Gastrocnemius medialis (tissue), 4 donors: ENCODE results near the gene ARL13A. TPM values are rescaled to one million over a fixed set of nuclear protein-coding genes. Genes with fewer than 3 reads are reported as not detected.

ENCODE experiments used
- ATAC-seq, 2 donors: fragments of 150-250 bp; one replicate each; pipeline ENCODE4 v1.9.1; 2016
- DNase-seq, 2 donors: peaks; one replicate each; pipeline ENCODE4 v3.0.0-alpha.2; 2019
- H3K27ac ChIP-seq, 4 donors: fragments of 200-600 bp; sonication (generic); 1 replicate in 1 of 4; 2 replicates in 3 of 4; pipeline ENCODE4 v1.5.1; 2016 to 2018; ENCODE audit warnings: mild to moderate bottlenecking in 2 of 4, moderate library complexity in 1 of 4
- H3K27me3 ChIP-seq, 3 donors: fragments of 200-600 bp; sonication (generic) in 2 of 3; 1 replicate in 1 of 3; 2 replicates in 2 of 3; pipeline versions ENCODE4 v1.5.1 to v1.6.0; 2016 to 2019; ENCODE audit warnings: mild to moderate bottlenecking in 1 of 3, moderate library complexity in 1 of 3
- H3K36me3 ChIP-seq, 2 donors: fragments of 200-600 bp; sonication (generic) in 1 of 2; one replicate each; pipeline ENCODE4 v1.5.1; 2017 to 2018
- H3K4me1 ChIP-seq, 2 donors: fragments of 200-600 bp; sonication (generic) in 1 of 2; one replicate each; pipeline ENCODE4 v1.5.1; 2016 to 2017; ENCODE audit warnings: mild to moderate bottlenecking in 2 of 2
- H3K4me3 ChIP-seq, 4 donors: fragments of 200-600 bp; sonication (generic) in 3 of 4; 1 replicate in 1 of 4; 2 replicates in 3 of 4; pipeline ENCODE4 v1.5.1; 2016 to 2019; ENCODE audit warnings: mild to moderate bottlenecking in 2 of 4
- H3K9me3 ChIP-seq, 3 donors: fragments of 200-600 bp; sonication (generic) in 2 of 3; 1 replicate in 1 of 3; 2 replicates in 2 of 3; pipeline ENCODE4 v1.5.1; 2016 to 2019
- POLR2A ChIP-seq, 2 donors: fragments of 450-650 bp; IDR thresholded peaks; one replicate each; pipeline ENCODE4 v1.6.1; 2017; ENCODE audit warnings: antibody characterized with exemption in 2 of 2, mild to moderate bottlenecking in 2 of 2, moderate library complexity in 2 of 2
- in situ Hi-C, 4 donors: fragments of 200-750 bp; cut with MboI; loops; one replicate each; pipeline versions ENCODE4 v1.15.0 to v1.8.0; 2017; ENCODE audit warnings: low sequenced_read_pairs in 4 of 4
- intact Hi-C: fragments of 100-400 bp; cut with DNase I; formaldehyde crosslinking; loops from one replicate; pipeline ENCODE4 v1.15.1; 2023; ENCODE audit warnings: low total_unique reads
- total RNA-seq, 4 donors: library from RNA; depleted of rRNA; stranded (reverse); fragments of >200 nt; gene quantifications; one replicate each; pipeline versions ENCODE4 v1.1.0 to v1.2.3, GENCODE V29; 2016
- TF ChIP-seq, protein P1 (sequence below), 5 experiments: fragments of 450-650 bp in 3 of 5; fragments of 200-600 bp in 2 of 5; sonication (generic) in 2 of 5; IDR thresholded peaks in 4 of 5; conservative IDR thresholded peaks in 1 of 5; 1 replicate in 4 of 5; 2 replicates in 1 of 5; pipeline ENCODE4 v1.5.1; 2016 to 2019; ENCODE audit warnings: antibody characterized with exemption in 5 of 5, mild to moderate bottlenecking in 3 of 5, moderate library complexity in 3 of 5

The ARL13A gene
- total RNA-seq, 4 donors from 2014 or later: not detected

DNA sequence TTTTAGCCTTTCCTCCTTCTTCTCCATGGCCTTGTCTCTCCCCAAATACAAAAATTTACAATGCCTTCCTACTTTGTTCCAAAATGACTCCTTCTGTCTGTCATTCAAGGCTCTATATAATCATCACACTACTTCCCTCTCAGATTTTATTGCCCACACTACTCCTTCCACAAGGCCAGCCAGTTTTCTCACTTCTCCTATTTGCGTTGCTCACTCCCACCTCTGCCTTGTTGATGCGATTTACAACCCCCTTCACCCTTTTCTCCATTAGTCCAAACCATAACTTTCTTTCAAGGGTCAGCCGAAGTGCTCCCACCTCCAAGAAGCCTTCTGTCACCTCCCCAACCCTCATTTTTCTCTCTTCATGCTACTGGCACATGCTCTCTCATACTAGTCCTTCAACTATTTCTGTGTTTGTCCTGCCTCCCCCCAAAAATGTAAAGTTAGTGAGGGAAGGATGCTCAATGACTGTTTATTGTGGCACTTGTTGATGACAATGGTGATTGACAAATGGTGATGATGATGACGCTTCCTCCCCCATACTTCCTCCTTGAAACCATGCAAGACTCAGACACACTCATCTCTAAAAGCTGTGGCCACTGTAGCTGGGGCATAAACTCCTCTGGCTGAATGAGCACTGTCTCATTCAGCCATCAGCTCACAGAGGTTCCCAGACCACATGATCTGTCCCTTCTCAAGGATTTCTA lies 38.1 kb upstream of the ARL13A start:
- H3K4me3 ChIP-seq: no peak overlapping the region
- in situ Hi-C loops: no loop called here
- intact Hi-C loops: no loop called here

DNA sequence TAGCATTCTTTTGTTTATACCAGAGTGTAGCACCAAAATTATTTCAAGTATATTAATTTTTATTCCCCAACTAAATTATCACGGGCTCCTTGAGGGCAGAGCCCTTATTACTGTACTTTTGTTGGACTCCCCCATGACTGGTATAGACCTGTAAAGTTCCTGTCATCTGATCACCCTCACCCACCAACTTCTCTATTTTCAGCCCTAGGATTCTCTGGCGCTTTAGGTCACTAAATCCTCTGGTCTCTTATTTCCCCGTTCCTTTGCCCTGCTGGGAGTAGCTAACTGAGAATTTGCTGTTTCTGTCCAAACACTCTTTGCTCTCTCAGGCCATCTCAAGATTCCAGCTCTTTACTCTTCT lies 37.6 kb upstream of the ARL13A start:
- TF ChIP-seq, protein P1, sequence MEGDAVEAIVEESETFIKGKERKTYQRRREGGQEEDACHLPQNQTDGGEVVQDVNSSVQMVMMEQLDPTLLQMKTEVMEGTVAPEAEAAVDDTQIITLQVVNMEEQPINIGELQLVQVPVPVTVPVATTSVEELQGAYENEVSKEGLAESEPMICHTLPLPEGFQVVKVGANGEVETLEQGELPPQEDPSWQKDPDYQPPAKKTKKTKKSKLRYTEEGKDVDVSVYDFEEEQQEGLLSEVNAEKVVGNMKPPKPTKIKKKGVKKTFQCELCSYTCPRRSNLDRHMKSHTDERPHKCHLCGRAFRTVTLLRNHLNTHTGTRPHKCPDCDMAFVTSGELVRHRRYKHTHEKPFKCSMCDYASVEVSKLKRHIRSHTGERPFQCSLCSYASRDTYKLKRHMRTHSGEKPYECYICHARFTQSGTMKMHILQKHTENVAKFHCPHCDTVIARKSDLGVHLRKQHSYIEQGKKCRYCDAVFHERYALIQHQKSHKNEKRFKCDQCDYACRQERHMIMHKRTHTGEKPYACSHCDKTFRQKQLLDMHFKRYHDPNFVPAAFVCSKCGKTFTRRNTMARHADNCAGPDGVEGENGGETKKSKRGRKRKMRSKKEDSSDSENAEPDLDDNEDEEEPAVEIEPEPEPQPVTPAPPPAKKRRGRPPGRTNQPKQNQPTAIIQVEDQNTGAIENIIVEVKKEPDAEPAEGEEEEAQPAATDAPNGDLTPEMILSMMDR (IDR thresholded peaks at IDR 0.05 in 4 of 5, conservative IDR thresholded peaks at IDR 0.05 in 1 of 5): no peak
- no peak for TF ChIP-seq POLR2A (IDR thresholded peaks at IDR 0.05)
- Histone ChIP-seq H3K4me1 (no peaks in the 10 kb centered on the region), H3K27ac (no peak overlapping the region), H3K36me3 (no peaks in the 10 kb centered on the region), H3K27me3 (peaks cover 0 to 14% (median 5%) of the 10 kb centered on the region in 3 donors), H3K9me3 (no peaks in the 10 kb centered on the region), H3K4me3 (no peak overlapping the region)
- ATAC-seq (no peak), DNase-seq (no peak)
- in situ Hi-C loops: no loop called here
- intact Hi-C loops: no loop called here

More for the DNA sequence above, 38.1 kb upstream of the ARL13A start:
- no peak for ATAC-seq
- peaks cover 0 to 16% (median 5%) of the 10 kb centered on the region in 3 donors for H3K27me3 ChIP-seq
- no peaks in the 10 kb centered on the region for H3K9me3 ChIP-seq
- no peak overlapping the region for H3K27ac ChIP-seq
- no peak for DNase-seq
- H3K4me1 ChIP-seq: no peaks in the 10 kb centered on the region
- H3K36me3 ChIP-seq: no peaks in the 10 kb centered on the region
- TF ChIP-seq, protein P1 (IDR thresholded peaks at IDR 0.05 in 4 of 5, conservative IDR thresholded peaks at IDR 0.05 in 1 of 5): no peak
- TF ChIP-seq POLR2A (IDR thresholded peaks at IDR 0.05): no peak

DNA sequence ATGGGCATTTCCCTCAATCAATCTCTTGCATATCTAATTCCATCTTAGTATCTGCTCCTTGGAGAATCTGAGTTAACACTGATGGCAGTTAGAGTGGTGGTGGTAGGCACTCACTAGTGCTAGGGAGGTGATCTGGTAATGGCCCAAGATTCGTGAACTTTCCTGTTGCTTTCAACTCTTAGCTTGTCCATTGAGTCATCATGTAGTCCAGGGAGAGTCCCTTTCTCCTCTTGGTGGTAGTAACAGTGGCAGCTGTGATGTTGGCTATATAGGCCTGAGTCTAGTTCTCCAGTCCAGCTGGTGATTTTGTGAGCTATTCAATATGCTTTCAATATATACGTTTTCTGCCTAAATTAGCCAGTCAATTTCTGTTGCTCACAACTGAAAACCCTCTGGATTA lies 33.7 kb upstream of the ARL13A start:
- DNase-seq (no peak), ATAC-seq (no peak)
- no peaks in the 10 kb centered on the region for H3K9me3 ChIP-seq
- intact Hi-C loops (no loop called here), in situ Hi-C loops (no loop called here)
- no peak overlapping the region for H3K27ac ChIP-seq
- no peak for TF ChIP-seq POLR2A (IDR thresholded peaks at IDR 0.05)
- TF ChIP-seq, protein P1 (IDR thresholded peaks at IDR 0.05 in 4 of 5, conservative IDR thresholded peaks at IDR 0.05 in 1 of 5): no peak
- H3K27me3 ChIP-seq: no peaks in the 10 kb centered on the region
- no peak overlapping the region for H3K4me3 ChIP-seq
- no peaks in the 10 kb centered on the region for H3K4me1 ChIP-seq
- no peaks in the 10 kb centered on the region for H3K36me3 ChIP-seq

DNA sequence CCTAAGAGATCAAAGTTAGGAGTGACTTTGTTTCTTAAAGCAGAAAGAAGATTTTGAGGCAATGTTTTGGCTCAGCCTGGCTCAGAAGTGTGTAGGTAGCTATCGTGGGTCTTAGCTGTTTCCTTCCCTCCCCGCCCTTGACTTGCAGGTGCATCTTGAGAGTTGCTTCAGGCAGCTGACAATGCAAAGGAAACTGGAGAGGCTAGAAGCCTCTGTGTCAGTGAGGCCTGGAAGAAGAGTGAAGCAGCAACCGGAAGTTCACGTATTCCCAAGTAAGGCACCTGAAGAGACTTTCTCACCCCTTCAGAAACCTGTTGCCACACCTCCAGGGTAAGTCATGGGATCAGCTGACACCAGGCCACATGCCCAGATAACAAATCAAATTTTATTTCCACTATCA lies 30.2 kb upstream of the ARL13A start:
- in situ Hi-C loops (no loop called here), intact Hi-C loops (no loop called here)

More for the DNA sequence above, 30.2 kb upstream of the ARL13A start:
- Histone ChIP-seq H3K27me3 (no peaks in the 10 kb centered on the region), H3K36me3 (no peaks in the 10 kb centered on the region), H3K9me3 (no peaks in the 10 kb centered on the region), H3K4me3 (no peak overlapping the region), H3K27ac (no peak overlapping the region), H3K4me1 (no peaks in the 10 kb centered on the region)
- DNase-seq (no peak), ATAC-seq (no peak)
- TF ChIP-seq POLR2A (IDR thresholded peaks at IDR 0.05): no peak
- TF ChIP-seq, protein P1 (IDR thresholded peaks at IDR 0.05 in 4 of 5, conservative IDR thresholded peaks at IDR 0.05 in 1 of 5): no peak
